Panc1 (cell line): ENCODE measurements around the gene FGFRL1. TPM values are rescaled to one million over a fixed set of nuclear protein-coding genes. Genes with fewer than 3 reads are reported as not detected.
A peak's percentile ranks its signal among the peaks of the same experiment; 100 is the strongest.

Experiments used
- ATAC-seq: fragments of 200-7000 bp; cut with Tn5 transposase; 2 replicates; pipeline ENCODE4 v1.9.1; 2020; ENCODE audit warnings: mild to moderate bottlenecking, moderate library complexity
- BruUV-seq: library from RNA; stranded (reverse); fragments of 400-500 nt; replicated peaks from 2 replicates; lab custom pipeline; 2021; lab: Mats Ljungman, UMichigan
- CTCF ChIA-PET: fragments of 300-600 bp; sonication (Branson Sonifier 250); formaldehyde crosslinking; loops from one replicate; lab custom pipeline; 2022; ENCODE audit warnings: antibody characterized with exemption; lab: Charles Lee
- POLR2A ChIA-PET: fragments of 300-600 bp; sonication (Branson Sonifier 250); formaldehyde crosslinking; loops from one replicate; lab custom pipeline; 2022; ENCODE audit warnings: antibody characterized with exemption; lab: Charles Lee
- DNase-seq: peaks from one replicate; pipeline ENCODE4 v3.0.0-alpha.2; 2010; ENCODE audit warnings: low read depth, low spot score
- H3K27ac ChIP-seq: 2 replicates; pipeline ENCODE4 v1.5.1; 2011; ENCODE audit warnings: mild to moderate bottlenecking, low read length, inconsistent platforms
- H3K27me3 ChIP-seq: fragments of 200-500 bp; sonication (Bioruptor generic); 2 replicates; pipeline ENCODE4 v1.6.0; 2014; ENCODE audit warnings: low read length, inconsistent platforms; ENCODE audit not compliant: control insufficient read depth, insufficient read depth
- H3K36me3 ChIP-seq: fragments of 200-500 bp; sonication (Bioruptor generic); 2 replicates; pipeline ENCODE4 v1.5.1; 2014; ENCODE audit warnings: inconsistent platforms, mild to moderate bottlenecking, low read length, moderate library complexity; ENCODE audit not compliant: control insufficient read depth, insufficient read depth
- H3K4me1 ChIP-seq: 2 replicates; pipeline ENCODE4 v1.5.1; 2011; ENCODE audit warnings: inconsistent platforms, mild to moderate bottlenecking, low read length, moderate library complexity; ENCODE audit not compliant: control insufficient read depth, insufficient read depth
- H3K4me3 ChIP-seq, 2 experiments: 2 replicates each; pipeline ENCODE4 v1.5.1; 2011 to 2012; ENCODE audit warnings: low read depth in 2 of 2, low read length in 2 of 2, mild to moderate bottlenecking in 2 of 2, inconsistent platforms in 1 of 2, moderate library complexity in 1 of 2
- H3K9me3 ChIP-seq: fragments of 200-500 bp; sonication (Bioruptor generic); 2 replicates; pipeline ENCODE4 v1.5.1; 2014; ENCODE audit warnings: low read depth, mild to moderate bottlenecking, inconsistent platforms, low read length, moderate library complexity; ENCODE audit not compliant: control insufficient read depth, insufficient read depth
- POLR2AphosphoS5 ChIP-seq: IDR thresholded peaks from 2 replicates; pipeline ENCODE4 v1.6.1; 2012; ENCODE audit warnings: mild to moderate bottlenecking, low read depth, low read length, moderate library complexity
- SIN3A ChIP-seq: IDR thresholded peaks from 2 replicates; pipeline ENCODE4 v1.6.1; 2012; ENCODE audit warnings: low read depth, mild to moderate bottlenecking, low read length, moderate library complexity, borderline replicate concordance; ENCODE audit not compliant: insufficient read depth
- TCF7L2 ChIP-seq: IDR thresholded peaks from 2 replicates; pipeline ENCODE4 v1.6.1; 2011; ENCODE audit warnings: mild to moderate bottlenecking, low read depth, low read length, inconsistent platforms
- in situ Hi-C: cut with HindIII; loops from 2 replicates; pipeline ENCODE4 v1.10.0; 2016; ENCODE audit warnings: low sequenced_read_pairs, low pct_unique_long_range_greater_than_20kb
- intact Hi-C: fragments of 100-400 bp; cut with micrococcal nuclease; formaldehyde crosslinking; loops from one replicate; pipeline ENCODE4 v1.10.0; 2022; ENCODE audit not compliant: unreplicated experiment
- total RNA-seq: library from RNA; stranded (reverse); gene quantifications from one replicate; pipeline ENCODE4 v1.2.1, GENCODE V29; 2021; ENCODE audit not compliant: unreplicated experiment
- TF ChIP-seq, protein P1 (sequence below), 2 experiments: IDR thresholded peaks; 2 replicates each; pipeline ENCODE4 v1.6.1; 2011 to 2012; ENCODE audit warnings: low read depth in 2 of 2, control low read depth in 1 of 2, low read length in 1 of 2, mild to moderate bottlenecking in 1 of 2, moderate library complexity in 1 of 2; ENCODE audit not compliant: insufficient read depth in 1 of 2
- TF ChIP-seq, protein P2 (sequence below): fragments of 450-650 bp; IDR thresholded peaks from 2 replicates; pipeline ENCODE4 v1.5.1; 2017; ENCODE audit warnings: mild to moderate bottlenecking

Gene FGFRL1
- total RNA-seq, 1 experiment from 2014 or later = 43.1 TPM

DNA sequence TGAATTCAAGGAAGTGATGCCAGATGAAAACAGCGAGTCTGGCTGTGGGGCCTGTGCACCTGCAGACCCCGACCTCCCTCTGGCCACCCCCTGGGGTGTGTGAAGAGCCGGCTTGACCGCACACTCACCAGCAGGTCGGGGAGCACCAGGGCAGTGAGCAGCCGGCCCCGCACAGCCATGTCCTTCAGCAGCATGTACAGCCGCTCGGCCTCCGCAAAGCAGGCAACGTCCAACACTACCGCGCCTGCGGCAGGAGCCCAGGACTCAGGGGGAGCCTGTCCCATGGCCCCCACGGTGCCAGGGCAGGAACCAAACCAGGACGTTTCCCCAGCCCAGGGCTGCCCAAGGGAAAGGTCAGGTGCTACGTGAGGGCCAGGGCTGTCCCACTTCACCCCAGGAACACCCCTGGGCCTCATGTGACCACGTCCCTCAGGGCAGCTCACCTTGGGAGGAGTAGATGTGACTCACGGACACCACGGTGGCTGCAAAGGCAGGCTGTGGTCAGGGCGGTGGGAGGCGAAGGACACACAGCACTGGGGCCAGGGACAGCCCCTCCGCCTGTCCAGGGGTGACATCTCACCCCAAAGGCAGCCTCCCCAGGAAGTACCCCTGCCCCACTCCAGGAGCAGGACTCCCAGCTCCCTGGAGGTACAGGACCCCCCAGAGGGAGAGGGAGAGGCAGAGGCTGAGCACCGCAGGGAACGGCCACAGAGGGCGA is 46.2 kb upstream of the FGFRL1 start:
- Histone ChIP-seq H3K9me3 (no peaks in the 10 kb centered on the region), H3K27me3 (no peaks in the 10 kb centered on the region), H3K4me3 (no peak overlapping the region), H3K27ac (no peak overlapping the region), H3K36me3 (no peaks in the 10 kb centered on the region), H3K4me1 (no peaks in the 10 kb centered on the region)
- ChIA-PET CTCF (no interaction called here), POLR2A (no interaction called here)
- in situ Hi-C loops (no loop called here), intact Hi-C loops (no loop called here)
- peak; percentile 27; the same call in 1 of the 2 replicates for ATAC-seq
- no TSS peak for BruUV-seq
- no peak for DNase-seq
- TF ChIP-seq, protein P1, sequence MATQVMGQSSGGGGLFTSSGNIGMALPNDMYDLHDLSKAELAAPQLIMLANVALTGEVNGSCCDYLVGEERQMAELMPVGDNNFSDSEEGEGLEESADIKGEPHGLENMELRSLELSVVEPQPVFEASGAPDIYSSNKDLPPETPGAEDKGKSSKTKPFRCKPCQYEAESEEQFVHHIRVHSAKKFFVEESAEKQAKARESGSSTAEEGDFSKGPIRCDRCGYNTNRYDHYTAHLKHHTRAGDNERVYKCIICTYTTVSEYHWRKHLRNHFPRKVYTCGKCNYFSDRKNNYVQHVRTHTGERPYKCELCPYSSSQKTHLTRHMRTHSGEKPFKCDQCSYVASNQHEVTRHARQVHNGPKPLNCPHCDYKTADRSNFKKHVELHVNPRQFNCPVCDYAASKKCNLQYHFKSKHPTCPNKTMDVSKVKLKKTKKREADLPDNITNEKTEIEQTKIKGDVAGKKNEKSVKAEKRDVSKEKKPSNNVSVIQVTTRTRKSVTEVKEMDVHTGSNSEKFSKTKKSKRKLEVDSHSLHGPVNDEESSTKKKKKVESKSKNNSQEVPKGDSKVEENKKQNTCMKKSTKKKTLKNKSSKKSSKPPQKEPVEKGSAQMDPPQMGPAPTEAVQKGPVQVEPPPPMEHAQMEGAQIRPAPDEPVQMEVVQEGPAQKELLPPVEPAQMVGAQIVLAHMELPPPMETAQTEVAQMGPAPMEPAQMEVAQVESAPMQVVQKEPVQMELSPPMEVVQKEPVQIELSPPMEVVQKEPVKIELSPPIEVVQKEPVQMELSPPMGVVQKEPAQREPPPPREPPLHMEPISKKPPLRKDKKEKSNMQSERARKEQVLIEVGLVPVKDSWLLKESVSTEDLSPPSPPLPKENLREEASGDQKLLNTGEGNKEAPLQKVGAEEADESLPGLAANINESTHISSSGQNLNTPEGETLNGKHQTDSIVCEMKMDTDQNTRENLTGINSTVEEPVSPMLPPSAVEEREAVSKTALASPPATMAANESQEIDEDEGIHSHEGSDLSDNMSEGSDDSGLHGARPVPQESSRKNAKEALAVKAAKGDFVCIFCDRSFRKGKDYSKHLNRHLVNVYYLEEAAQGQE (IDR thresholded peaks at IDR 0.05; ENCODE audit: insufficient read depth in 1 of 2, low read depth in 2 of 2, low read length in 1 of 2) = no peak

DNA sequence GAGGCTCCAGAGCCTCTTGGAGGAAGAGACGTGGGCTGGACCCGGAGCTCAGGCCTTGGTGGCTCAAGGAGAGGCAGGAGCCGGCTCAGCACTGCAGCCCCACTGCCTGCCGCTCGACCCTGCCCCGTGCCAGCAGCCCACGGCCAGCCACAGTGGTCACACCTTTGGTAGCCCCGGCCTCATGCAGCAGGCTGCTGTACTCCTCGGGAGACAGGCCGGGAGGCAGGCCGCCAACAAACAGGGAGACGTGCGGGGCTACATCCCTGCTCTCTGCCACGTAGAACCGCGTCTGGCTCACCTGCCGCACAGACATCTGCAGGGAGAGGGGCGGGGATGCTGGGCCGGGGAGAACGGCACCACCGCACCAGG is 45.7 kb upstream of the FGFRL1 start:
- ChIA-PET CTCF (no interaction called here), POLR2A (no interaction called here)
- no peak for DNase-seq
- Histone ChIP-seq H3K36me3 (no peaks in the 10 kb centered on the region), H3K9me3 (no peaks in the 10 kb centered on the region), H3K4me1 (no peaks in the 10 kb centered on the region), H3K27me3 (no peaks in the 10 kb centered on the region), H3K27ac (no peak overlapping the region), H3K4me3 (no peak overlapping the region)
- no peak for TF ChIP-seq TCF7L2
- TF ChIP-seq SIN3A = no peak
- TF ChIP-seq, protein P2, sequence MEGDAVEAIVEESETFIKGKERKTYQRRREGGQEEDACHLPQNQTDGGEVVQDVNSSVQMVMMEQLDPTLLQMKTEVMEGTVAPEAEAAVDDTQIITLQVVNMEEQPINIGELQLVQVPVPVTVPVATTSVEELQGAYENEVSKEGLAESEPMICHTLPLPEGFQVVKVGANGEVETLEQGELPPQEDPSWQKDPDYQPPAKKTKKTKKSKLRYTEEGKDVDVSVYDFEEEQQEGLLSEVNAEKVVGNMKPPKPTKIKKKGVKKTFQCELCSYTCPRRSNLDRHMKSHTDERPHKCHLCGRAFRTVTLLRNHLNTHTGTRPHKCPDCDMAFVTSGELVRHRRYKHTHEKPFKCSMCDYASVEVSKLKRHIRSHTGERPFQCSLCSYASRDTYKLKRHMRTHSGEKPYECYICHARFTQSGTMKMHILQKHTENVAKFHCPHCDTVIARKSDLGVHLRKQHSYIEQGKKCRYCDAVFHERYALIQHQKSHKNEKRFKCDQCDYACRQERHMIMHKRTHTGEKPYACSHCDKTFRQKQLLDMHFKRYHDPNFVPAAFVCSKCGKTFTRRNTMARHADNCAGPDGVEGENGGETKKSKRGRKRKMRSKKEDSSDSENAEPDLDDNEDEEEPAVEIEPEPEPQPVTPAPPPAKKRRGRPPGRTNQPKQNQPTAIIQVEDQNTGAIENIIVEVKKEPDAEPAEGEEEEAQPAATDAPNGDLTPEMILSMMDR = no peak
- no peak for TF ChIP-seq POLR2AphosphoS5
- TF ChIP-seq, protein P1 (IDR thresholded peaks at IDR 0.05; ENCODE audit: insufficient read depth in 1 of 2, low read depth in 2 of 2, low read length in 1 of 2) = no peak
- intact Hi-C loops = no loop called here
- peak; percentile 29; the same call in 1 of the 2 replicates for ATAC-seq
- no TSS peak for BruUV-seq
- in situ Hi-C loops = no loop called here
